HFFc6 (cell line): ENCODE results near the gene CYB5D1. TPM values are rescaled to one million over a fixed set of nuclear protein-coding genes. Genes with fewer than 3 reads are reported as not detected.

Experiments
- DNase-seq: peaks from one replicate; pipeline ENCODE4 v3.0.0-alpha.2; 2018
- H3K27ac Mint-ChIP-seq: 2 replicates; pipeline ENCODE4 v1.8.0; 2020; ENCODE audit warnings: mild to moderate bottlenecking, mixed read lengths
- H3K27me3 Mint-ChIP-seq: 2 replicates; pipeline ENCODE4 v1.8.0; 2021; ENCODE audit warnings: mild to moderate bottlenecking, moderate library complexity, mixed read lengths; ENCODE audit not compliant: insufficient read depth
- H3K36me3 Mint-ChIP-seq: 2 replicates; pipeline ENCODE4 v1.8.0; 2021; ENCODE audit warnings: low read depth, mixed read lengths
- H3K4me1 Mint-ChIP-seq: 2 replicates; pipeline ENCODE4 v1.8.0; 2020; ENCODE audit warnings: low read depth, mixed read lengths
- H3K4me3 Mint-ChIP-seq: 2 replicates; pipeline ENCODE4 v1.8.0; 2020; ENCODE audit warnings: mild to moderate bottlenecking, moderate library complexity, mixed read lengths
- H3K9me3 Mint-ChIP-seq: 2 replicates; pipeline ENCODE4 v1.8.0; 2020; ENCODE audit warnings: mild to moderate bottlenecking, mixed read lengths
- CTCF ChIP-seq: fragments of 200-600 bp; sonication (generic); IDR thresholded peaks from 2 replicates; pipeline ENCODE4 v1.5.0; 2021; ENCODE audit warnings: antibody characterized with exemption, mild to moderate bottlenecking
- total RNA-seq, 6 experiments: library from RNA; stranded (reverse); fragmentation: NEBNext Ultra II Directional; extraction: Animal tissue kit (Norgen Biotek cat#: 25700); gene quantifications; 2 replicates in 1 of 6; 3 replicates in 5 of 6; pipeline ENCODE4 v1.2.3, GENCODE V29; 2021

CYB5D1 gene
- total RNA-seq, 6 experiments from 2014 or later, result 9.3 to 15.3 (median 10.5) TPM

GRCh38 chr17:7831233-7831632, 26.6 kb upstream of the CYB5D1 start:
- no peaks in the 10 kb centered on the region for H3K9me3 Mint-ChIP-seq
- peaks cover 27% of the 10 kb centered on the region for H3K27me3 Mint-ChIP-seq
- no peak overlapping the region for H3K4me3 Mint-ChIP-seq
- no peak for TF ChIP-seq CTCF
- H3K36me3 Mint-ChIP-seq, result no peaks in the 10 kb centered on the region
- no peak overlapping the region for H3K27ac Mint-ChIP-seq
- no peak for DNase-seq
- H3K4me1 Mint-ChIP-seq, result peaks cover 22% of the 10 kb centered on the region

GRCh38 chr17:7832431-7832830, 25.4 kb upstream of the CYB5D1 start:
- DNase-seq, result no peak
- Mint-ChIP-seq H3K27ac (no peak overlapping the region), H3K27me3 (peaks cover 27% of the 10 kb centered on the region), H3K4me3 (no peak overlapping the region), H3K36me3 (no peaks in the 10 kb centered on the region), H3K4me1 (peaks cover 29% of the 10 kb centered on the region), H3K9me3 (no peaks in the 10 kb centered on the region)
- no peak for TF ChIP-seq CTCF

- Mint-ChIP-seq H3K4me1 (peaks cover 35% of the 10 kb centered on the region), H3K4me3 (peak overlapping the region; percentile 99), H3K36me3 (no peaks in the 10 kb centered on the region), H3K27ac (peak overlapping the region; percentile 55), H3K9me3 (no peaks in the 10 kb centered on the region), H3K27me3 (peaks cover 25% of the 10 kb centered on the region)
- no peak for TF ChIP-seq CTCF
- no peak for DNase-seq
Measured at GRCh38 chr17:7833011-7833794, 24.6 kb upstream of the CYB5D1 start.

GRCh38 chr17:7833795-7834541, 23.8 kb upstream of the CYB5D1 start, which contains the start of gene KDM6B:
TSS of gene KDM6B (plus strand) at chr17:7834217. CDS start at chr17:7845555, 11,338 bp downstream.
- no peaks in the 10 kb centered on the region for H3K36me3 Mint-ChIP-seq
- no peaks in the 10 kb centered on the region for H3K9me3 Mint-ChIP-seq
- peaks cover 25% of the 10 kb centered on the region for H3K27me3 Mint-ChIP-seq
- H3K4me1 Mint-ChIP-seq, result peaks cover 42% of the 10 kb centered on the region
- H3K27ac Mint-ChIP-seq, result peak within 1 kb of the TSS; percentile 100
- no peak; the same call in 1 of the 2 replicates for TF ChIP-seq CTCF
- peak within 1 kb of the TSS; percentile 99 for H3K4me3 Mint-ChIP-seq
- peak; percentile 81 for DNase-seq

GRCh38 chr17:7834542-7834956, 23.3 kb upstream of the CYB5D1 start:
- no peak for DNase-seq
- no peak for TF ChIP-seq CTCF
- no peaks in the 10 kb centered on the region for H3K36me3 Mint-ChIP-seq
- peaks cover 48% of the 10 kb centered on the region for H3K4me1 Mint-ChIP-seq
- H3K27me3 Mint-ChIP-seq, result peaks cover 22% of the 10 kb centered on the region
- no peaks in the 10 kb centered on the region for H3K9me3 Mint-ChIP-seq
- H3K4me3 Mint-ChIP-seq, result peak overlapping the region; percentile 99
- peak overlapping the region; percentile 100 for H3K27ac Mint-ChIP-seq
